GM18868 (cell line): ENCODE results near the gene SEM1.
"Not testable (repeated sequence)": the region's sequence is repeated elsewhere in the genome, so short reads cannot be mapped to it uniquely, and the experiment has no call there.

Source experiments
- ATAC-seq: cut with Tn5 transposase; IDR thresholded peaks from one replicate; pipeline ENCODE4 v1.9.1; 2021; ENCODE audit warnings: mild to moderate bottlenecking, moderate library complexity; ENCODE audit not compliant: unreplicated experiment

SEM1 gene

DNA sequence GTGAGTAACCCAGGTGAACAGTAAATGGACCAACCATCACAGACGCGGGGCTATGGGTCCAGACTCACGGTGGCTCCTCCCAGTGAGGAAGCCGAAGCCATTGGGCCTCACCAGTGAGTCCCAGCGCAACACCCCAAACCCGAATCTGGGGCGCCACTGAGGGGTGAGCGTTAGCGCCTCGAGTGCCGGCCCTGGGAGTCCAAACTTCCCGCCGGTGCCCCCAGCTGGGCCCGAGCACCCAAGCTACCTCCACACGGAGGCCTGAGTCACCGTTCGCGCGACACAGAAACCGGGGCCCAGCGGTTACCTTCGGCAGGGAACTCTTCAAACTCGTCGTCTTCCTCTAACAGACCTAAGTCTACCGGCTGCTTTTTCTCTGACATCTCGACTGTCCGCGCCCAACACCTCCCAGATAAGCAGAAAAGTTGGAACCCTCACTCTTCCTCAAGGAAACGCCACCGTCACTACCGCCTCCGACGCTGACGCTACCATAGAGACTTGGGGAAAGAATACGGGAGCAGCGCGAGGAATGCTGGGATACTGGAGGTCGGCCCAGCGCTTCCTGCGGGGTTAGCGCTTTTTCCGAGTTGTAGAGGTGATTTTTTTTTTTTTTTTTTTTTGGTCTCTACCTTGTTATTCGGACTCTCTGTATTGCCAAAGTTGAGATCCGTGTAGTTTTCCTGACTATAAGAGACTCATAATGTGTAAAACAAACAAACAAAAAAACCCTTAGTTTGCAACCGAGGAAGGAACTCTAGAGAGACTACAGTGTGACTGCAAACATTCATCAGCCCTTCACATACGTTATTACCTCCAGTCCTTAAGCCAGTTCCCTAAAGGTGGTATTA is at the start of gene SEM1:
Gene SEM1, minus strand, starts transcription at position 466 of the 848 bp plus-strand sequence. Its CDS starts 83 bp downstream, at position 383.
- peak; percentile 91 for ATAC-seq

- ATAC-seq = not testable (repeated sequence)
These were observed 48.2 kb upstream of the SEM1 start for GRCh38 chr7:96757880-96758279.

- ATAC-seq = no peak
These were observed 37.8 kb upstream of the SEM1 start for GRCh38 chr7:96747418-96747940.

DNA sequence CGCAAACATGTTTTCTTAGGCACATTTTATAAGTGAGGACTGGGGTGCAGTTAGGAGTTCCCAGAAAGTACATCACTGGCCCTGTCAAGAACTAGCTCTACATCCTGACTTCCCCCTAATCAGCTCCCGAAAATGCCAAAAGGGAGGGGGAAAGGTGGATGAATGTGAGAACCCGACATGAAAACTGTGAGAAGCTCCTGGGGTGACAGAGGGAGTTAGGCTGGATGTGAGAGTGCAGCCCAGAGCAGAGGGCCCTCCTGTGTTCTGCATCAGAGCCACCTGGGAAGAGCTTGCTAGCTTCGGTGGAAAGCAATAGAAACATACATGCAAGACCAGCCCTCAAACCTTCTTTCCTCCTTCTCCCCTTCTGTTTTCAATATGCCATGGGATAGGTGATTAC is 30.5 kb upstream of the SEM1 start:
- ATAC-seq = no peak

DNA sequence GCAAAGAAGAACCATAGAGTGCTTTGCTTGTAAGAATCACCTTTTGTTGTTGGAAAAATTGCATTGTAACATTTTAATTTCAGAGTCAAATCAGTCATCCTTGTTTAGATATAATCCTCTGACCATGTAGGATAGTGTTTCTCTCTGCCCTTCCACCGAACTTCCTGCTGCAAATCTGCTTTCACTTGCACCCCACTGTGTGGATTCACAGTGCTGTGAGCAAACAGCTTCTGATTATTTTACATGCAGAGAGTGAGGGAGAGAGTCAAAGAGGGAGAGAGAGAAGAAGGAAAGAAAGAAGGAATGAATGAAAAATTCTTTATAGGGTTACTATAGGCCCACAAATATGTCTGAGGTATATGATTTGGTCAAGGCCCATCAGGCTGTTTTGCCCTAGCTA is 30.0 kb upstream of the SEM1 start:
- no peak for ATAC-seq

GRCh38 chr7:96739167-96739566 is 29.5 kb upstream of the SEM1 start:
- no peak for ATAC-seq

DNA sequence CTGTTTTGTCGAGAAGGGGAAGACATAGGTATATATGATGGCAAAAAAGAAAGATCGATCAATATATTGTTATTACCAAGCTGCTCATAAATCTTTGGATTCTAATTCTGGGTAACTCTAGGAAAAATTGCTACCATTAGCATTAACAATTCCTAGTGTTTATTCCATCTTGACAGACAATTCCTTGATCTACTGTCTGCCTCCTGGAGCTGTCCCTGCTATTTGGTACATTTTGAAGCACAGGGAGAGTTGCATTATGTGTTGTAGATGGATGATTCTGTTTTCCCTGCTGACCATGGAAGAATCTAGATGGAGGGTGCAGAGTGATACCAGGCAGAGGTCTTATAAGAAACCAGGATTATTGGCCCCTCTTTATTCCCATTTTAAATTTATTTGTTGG is 29.1 kb upstream of the SEM1 start:
- no peak for ATAC-seq

- ATAC-seq = no peak
These were observed 28.0 kb upstream of the SEM1 start for GRCh38 chr7:96737545-96738050.

GRCh38 chr7:96734343-96734742 is 24.7 kb upstream of the SEM1 start:
- no peak for ATAC-seq

DNA sequence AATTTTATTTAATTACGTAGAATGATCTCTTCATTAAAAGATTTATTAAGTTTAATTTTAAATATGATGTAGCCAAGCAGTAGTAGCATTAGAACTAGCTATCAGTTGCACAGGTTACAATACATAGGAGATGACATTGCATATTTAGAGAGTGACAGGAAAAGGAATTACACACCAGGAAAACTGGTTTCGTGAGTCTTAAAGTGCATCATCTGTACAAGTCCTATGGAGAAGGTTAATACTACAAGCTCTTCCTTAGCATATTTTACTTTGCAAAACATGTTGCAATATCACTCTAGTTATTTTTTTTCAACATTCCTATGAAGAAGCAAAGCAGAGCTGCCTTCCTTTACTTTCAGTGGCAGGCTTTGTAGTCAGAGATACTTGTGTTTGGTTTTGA is 20.2 kb upstream of the SEM1 start:
- no peak for ATAC-seq

DNA sequence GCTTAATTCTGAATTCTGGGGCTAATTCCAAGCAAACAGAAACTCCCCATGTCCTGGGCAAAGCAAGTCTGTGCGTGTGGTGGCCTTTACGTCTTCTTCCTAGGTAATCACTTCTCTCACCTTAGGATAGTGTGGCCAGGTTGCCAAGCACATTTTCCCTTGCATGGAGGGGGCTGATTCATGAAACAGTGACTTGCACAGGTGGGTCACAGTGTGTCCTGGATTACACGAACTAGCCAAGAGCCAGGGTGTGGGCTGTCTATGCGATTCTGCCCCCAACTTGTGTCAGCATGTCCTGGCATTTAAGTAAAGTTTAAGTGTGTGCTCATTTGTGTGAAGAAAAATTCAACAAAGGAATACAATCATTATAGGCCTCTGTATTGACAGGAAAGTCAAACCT is 18.5 kb upstream of the SEM1 start:
- ATAC-seq = no peak

GRCh38 chr7:96727534-96728088 is 18.0 kb upstream of the SEM1 start:
- no peak for ATAC-seq

DNA sequence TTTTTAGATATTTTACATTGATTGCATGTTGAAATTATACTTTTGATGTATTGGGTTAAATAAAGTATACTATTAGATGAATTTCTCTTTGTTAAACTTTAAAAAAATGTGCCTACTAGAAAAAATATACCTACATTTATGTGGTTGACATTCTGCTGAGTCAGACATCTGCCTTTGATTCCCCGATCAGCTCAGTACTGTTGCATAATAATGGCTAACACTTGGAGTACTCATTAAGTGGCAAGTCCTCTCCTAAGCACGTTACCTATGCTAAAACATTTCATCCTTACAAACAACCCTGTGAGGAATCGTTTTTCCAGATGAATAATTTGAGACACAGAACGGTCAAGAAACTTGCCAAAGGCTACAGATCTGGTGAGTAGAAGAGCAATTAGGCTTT is 14.0 kb upstream of the SEM1 start:
- no peak for ATAC-seq

DNA sequence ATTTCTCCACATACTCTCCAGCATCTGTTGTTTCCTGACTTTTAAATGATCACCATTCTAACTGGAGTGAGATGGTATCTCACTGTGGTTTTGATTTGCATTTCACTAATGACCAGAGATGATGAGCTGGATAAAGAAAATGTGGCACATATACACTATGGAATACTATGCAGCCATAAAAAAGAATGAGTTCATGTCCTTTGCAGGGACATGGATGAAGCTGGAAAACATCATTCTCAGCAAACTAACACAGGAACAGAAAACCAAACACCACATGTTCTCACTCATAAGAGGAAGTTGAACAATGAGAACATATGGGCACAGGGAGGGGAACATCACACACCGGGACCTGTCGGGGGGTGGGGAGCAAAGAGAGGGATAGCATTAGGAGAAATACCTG is 13.3 kb upstream of the SEM1 start:
- ATAC-seq = not testable (repeated sequence)

DNA sequence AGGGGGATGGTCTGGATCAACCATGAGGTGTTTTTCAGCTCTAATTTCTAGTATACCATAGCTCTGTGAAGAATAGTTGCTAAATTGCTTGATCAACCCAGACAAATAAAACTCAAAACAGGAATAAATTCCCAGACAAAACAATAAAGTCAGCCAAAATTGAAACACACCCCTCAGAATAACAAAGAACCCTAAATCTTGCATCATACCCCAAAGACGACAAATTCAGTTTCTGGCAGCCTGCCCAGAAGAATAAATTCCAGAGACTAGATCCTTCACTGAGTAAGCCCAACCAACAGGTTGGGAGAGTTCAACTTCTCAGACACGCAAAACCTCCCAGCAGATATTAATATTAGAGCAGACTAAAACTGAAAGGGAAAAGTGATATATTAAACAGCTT is 11.2 kb upstream of the SEM1 start:
- no peak for ATAC-seq

- no peak for ATAC-seq
These were observed 9.5 kb upstream of the SEM1 start for GRCh38 chr7:96719164-96719563.

- no peak for ATAC-seq
These were observed 8.7 kb upstream of the SEM1 start for GRCh38 chr7:96718107-96719003.

DNA sequence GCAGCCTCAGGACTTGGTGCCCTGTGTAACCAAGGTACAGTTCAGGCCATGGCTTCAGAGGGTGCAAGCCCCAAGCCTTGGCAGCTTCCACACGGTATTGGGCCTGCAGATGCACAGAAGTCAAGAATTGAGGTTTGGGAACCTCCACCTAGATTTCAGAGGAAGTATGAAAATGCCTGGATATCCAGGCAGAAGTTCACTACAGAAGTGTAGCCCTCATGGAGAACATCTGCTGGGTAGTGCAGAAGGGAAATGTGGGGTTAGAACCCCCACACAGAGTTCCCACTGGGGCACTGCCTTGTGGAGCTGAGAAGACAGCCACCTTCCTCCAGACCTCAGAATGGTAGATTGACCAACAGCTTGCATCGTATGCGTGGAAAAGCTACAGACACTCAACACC is 3.4 kb upstream of the SEM1 start:
- no peak for ATAC-seq

GRCh38 chr7:96710544-96710943 is 898 bp upstream of the SEM1 start:
- ATAC-seq = no peak

GRCh38 chr7:96708872-96709271 is 774 bp downstream of the SEM1 start:
- peak; percentile 9 for ATAC-seq
